MCF 10A (cell line): ENCODE measurements around the gene ALDH7A1. TPM values are rescaled to one million over a fixed set of nuclear protein-coding genes. Genes with fewer than 3 reads are reported as not detected.

Source experiments
- BruUV-seq: library from RNA; stranded (reverse); fragments of 400-500 nt; replicated peaks from 2 replicates; lab custom pipeline; 2021; lab: Mats Ljungman, UMichigan
- CTCF ChIA-PET: fragments of 300-600 bp; sonication (Branson Sonifier 250); formaldehyde crosslinking; extraction: SDS; loops from one replicate; lab custom pipeline; 2021; ENCODE audit warnings: antibody characterized with exemption, inconsistent platforms; lab: Yijun Ruan, JAX
- POLR2A ChIA-PET: fragments of 300-600, 350-650 bp; sonication (Branson Sonifier 250); formaldehyde crosslinking; extraction: SDS; loops from one replicate; lab custom pipeline; 2020; ENCODE audit warnings: antibody characterized with exemption, inconsistent platforms; lab: Yijun Ruan, JAX
- DNase-seq: peaks from one replicate; pipeline ENCODE4 v3.0.0-alpha.2; 2018; ENCODE audit not compliant: unreplicated experiment
- H3K27ac Mint-ChIP-seq: one replicate; pipeline ENCODE4 v1.8.0; 2022; ENCODE audit warnings: mild to moderate bottlenecking, low read depth, mixed read lengths; ENCODE audit not compliant: unreplicated experiment
- H3K27me3 Mint-ChIP-seq: one replicate; pipeline ENCODE4 v1.8.0; 2022; ENCODE audit warnings: mixed read lengths; ENCODE audit not compliant: insufficient read depth, unreplicated experiment
- H3K36me3 Mint-ChIP-seq: one replicate; pipeline ENCODE4 v1.8.0; 2022; ENCODE audit warnings: mild to moderate bottlenecking, moderate library complexity, mixed read lengths; ENCODE audit not compliant: insufficient read depth, unreplicated experiment
- H3K4me1 Mint-ChIP-seq: one replicate; pipeline ENCODE4 v1.8.0; 2022; ENCODE audit warnings: mixed read lengths; ENCODE audit not compliant: insufficient read depth, unreplicated experiment
- H3K4me3 Mint-ChIP-seq: one replicate; pipeline ENCODE4 v1.8.0; 2022; ENCODE audit warnings: mild to moderate bottlenecking, moderate library complexity, mixed read lengths; ENCODE audit not compliant: unreplicated experiment
- H3K9me3 Mint-ChIP-seq: one replicate; pipeline ENCODE4 v1.8.0; 2022; ENCODE audit warnings: mixed read lengths; ENCODE audit not compliant: unreplicated experiment
- intact Hi-C: fragments of 100-400 bp; cut with micrococcal nuclease; formaldehyde crosslinking; loops from 2 replicates; pipeline ENCODE4 v1.14.1; 2022
- total RNA-seq: library from RNA; stranded (reverse); gene quantifications from 2 replicates; pipeline ENCODE4 v1.2.3, GENCODE V29; 2022
- TF ChIP-seq, protein P1 (sequence below): fragments of 200-600 bp; IDR thresholded peaks from one replicate; pipeline ENCODE4 v1.8.0; 2022; ENCODE audit warnings: antibody characterized with exemption, mild to moderate bottlenecking; ENCODE audit not compliant: unreplicated experiment

The ALDH7A1 gene
- total RNA-seq, 1 experiment from 2014 or later: 89.1 TPM

GRCh38 chr5:126483156-126483555, 111.9 kb downstream of the ALDH7A1 start:
- peak; percentile 35 for DNase-seq
- CTCF ChIA-PET: interaction anchor here (1.2 kb wide), 1 partner anchor 129 kb away, joined by 4 read pairs; no protein-coding TSS in a partner anchor
- peak overlapping the region; percentile 57 for H3K27ac Mint-ChIP-seq
- H3K4me1 Mint-ChIP-seq: no peaks in the 10 kb centered on the region
- no peaks in the 10 kb centered on the region for H3K9me3 Mint-ChIP-seq
- POLR2A ChIA-PET: interaction anchor here (1.0 kb wide), 1 partner anchor 124 kb away, joined by 3 read pairs; no protein-coding TSS in a partner anchor
- BruUV-seq: no TSS peak
- intact Hi-C loops: no loop called here
- no peak overlapping the region for H3K4me3 Mint-ChIP-seq
- H3K36me3 Mint-ChIP-seq: peaks cover 80% of the 10 kb centered on the region
- H3K27me3 Mint-ChIP-seq: no peaks in the 10 kb centered on the region
- TF ChIP-seq, protein P1, sequence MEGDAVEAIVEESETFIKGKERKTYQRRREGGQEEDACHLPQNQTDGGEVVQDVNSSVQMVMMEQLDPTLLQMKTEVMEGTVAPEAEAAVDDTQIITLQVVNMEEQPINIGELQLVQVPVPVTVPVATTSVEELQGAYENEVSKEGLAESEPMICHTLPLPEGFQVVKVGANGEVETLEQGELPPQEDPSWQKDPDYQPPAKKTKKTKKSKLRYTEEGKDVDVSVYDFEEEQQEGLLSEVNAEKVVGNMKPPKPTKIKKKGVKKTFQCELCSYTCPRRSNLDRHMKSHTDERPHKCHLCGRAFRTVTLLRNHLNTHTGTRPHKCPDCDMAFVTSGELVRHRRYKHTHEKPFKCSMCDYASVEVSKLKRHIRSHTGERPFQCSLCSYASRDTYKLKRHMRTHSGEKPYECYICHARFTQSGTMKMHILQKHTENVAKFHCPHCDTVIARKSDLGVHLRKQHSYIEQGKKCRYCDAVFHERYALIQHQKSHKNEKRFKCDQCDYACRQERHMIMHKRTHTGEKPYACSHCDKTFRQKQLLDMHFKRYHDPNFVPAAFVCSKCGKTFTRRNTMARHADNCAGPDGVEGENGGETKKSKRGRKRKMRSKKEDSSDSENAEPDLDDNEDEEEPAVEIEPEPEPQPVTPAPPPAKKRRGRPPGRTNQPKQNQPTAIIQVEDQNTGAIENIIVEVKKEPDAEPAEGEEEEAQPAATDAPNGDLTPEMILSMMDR: no peak

- Mint-ChIP-seq H3K36me3 (peaks cover 74% of the 10 kb centered on the region), H3K9me3 (no peaks in the 10 kb centered on the region), H3K27me3 (no peaks in the 10 kb centered on the region), H3K4me1 (no peaks in the 10 kb centered on the region), H3K27ac (peak overlapping the region; percentile 57), H3K4me3 (no peak overlapping the region)
- ChIA-PET CTCF (no interaction called here), POLR2A (interaction anchor here (1.0 kb wide), 1 partner anchor 124 kb away, joined by 3 read pairs; no protein-coding TSS in a partner anchor)
- TF ChIP-seq, protein P1: no peak
- BruUV-seq: no TSS peak
- intact Hi-C loops: no loop called here
- no peak for DNase-seq
These were observed 112.4 kb downstream of the ALDH7A1 start for GRCh38 chr5:126482591-126482990.

DNA sequence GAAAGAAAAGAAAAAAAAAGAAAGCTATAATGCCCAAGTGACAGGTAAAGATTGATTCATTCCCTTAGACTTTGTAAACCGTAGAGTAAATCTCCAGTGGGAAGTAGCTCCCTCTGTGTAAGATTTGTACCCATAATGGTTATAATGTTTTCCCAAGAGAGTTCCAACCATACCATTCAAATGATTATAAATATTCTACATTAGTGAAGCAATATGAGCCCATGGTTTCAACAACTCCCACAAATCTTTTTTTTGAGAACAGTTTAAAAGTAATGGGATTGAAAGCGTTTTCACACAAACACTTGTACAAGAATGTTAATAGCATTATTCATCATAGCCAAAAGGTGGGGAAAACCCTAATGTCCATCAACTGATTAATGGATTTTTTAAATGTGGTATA, 113.8 kb downstream of the ALDH7A1 start:
- ChIA-PET POLR2A (interaction anchor here (0.6 to 0.8 kb wide), 2 partner anchors 21 to 57 kb away, joined by 3 to 5 read pairs; partner anchors contain the start of gene GRAMD2B), CTCF (interaction anchor here (0.6 to 1.6 kb wide), 5 partner anchors 15 to 158 kb away, joined by 3 to 9 read pairs (median 4); no protein-coding TSS in a partner anchor)
- no TSS peak for BruUV-seq
- H3K4me1 Mint-ChIP-seq: no peaks in the 10 kb centered on the region
- intact Hi-C loops: no loop called here
- H3K36me3 Mint-ChIP-seq: peaks cover 69% of the 10 kb centered on the region
- TF ChIP-seq, protein P1: no peak
- H3K27me3 Mint-ChIP-seq: no peaks in the 10 kb centered on the region
- H3K27ac Mint-ChIP-seq: no peak overlapping the region
- DNase-seq: no peak
- no peak overlapping the region for H3K4me3 Mint-ChIP-seq
- H3K9me3 Mint-ChIP-seq: no peaks in the 10 kb centered on the region

Other genes with a start within 250 kb of the ALDH7A1 start
- gene GRAMD2B, start 171.8 kb downstream of the ALDH7A1 start, total RNA-seq: 7.1 and 11.1 TPM in 2 replicates
- gene PHAX, start 5.7 kb upstream of the ALDH7A1 start, total RNA-seq: 57.4 and 73.2 TPM in 2 replicates
- 19.6 and 31.6 TPM in 2 replicates for gene LMNB1, start 181.9 kb upstream of the ALDH7A1 start, total RNA-seq